Measurements from ENCODE around the gene RHBDL1. TPM values are rescaled to one million over a fixed set of nuclear protein-coding genes. Genes with fewer than 3 reads are reported as not detected.
A peak's percentile ranks its signal among the peaks of the same experiment; 100 is the strongest.

The RHBDL1 gene
- total and polyA plus RNA-seq, 10 of the 15 experiments (the other 5 are each of a cell fraction or from before 2014, with no cell fraction given), result 0.04 to 1.3 (median 0.65) TPM; not detected in 5

GRCh38 chr16:648781-649589 lies 26.5 kb upstream of the RHBDL1 start, which contains the start of gene WDR90 (continued):
- TF ChIP-seq, protein P1, sequence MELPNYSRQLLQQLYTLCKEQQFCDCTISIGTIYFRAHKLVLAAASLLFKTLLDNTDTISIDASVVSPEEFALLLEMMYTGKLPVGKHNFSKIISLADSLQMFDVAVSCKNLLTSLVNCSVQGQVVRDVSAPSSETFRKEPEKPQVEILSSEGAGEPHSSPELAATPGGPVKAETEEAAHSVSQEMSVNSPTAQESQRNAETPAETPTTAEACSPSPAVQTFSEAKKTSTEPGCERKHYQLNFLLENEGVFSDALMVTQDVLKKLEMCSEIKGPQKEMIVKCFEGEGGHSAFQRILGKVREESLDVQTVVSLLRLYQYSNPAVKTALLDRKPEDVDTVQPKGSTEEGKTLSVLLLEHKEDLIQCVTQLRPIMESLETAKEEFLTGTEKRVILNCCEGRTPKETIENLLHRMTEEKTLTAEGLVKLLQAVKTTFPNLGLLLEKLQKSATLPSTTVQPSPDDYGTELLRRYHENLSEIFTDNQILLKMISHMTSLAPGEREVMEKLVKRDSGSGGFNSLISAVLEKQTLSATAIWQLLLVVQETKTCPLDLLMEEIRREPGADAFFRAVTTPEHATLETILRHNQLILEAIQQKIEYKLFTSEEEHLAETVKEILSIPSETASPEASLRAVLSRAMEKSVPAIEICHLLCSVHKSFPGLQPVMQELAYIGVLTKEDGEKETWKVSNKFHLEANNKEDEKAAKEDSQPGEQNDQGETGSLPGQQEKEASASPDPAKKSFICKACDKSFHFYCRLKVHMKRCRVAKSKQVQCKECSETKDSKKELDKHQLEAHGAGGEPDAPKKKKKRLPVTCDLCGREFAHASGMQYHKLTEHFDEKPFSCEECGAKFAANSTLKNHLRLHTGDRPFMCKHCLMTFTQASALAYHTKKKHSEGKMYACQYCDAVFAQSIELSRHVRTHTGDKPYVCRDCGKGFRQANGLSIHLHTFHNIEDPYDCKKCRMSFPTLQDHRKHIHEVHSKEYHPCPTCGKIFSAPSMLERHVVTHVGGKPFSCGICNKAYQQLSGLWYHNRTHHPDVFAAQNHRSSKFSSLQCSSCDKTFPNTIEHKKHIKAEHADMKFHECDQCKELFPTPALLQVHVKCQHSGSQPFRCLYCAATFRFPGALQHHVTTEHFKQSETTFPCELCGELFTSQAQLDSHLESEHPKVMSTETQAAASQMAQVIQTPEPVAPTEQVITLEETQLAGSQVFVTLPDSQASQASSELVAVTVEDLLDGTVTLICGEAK (IDR thresholded peaks at IDR 0.05; ENCODE audit: borderline replicate concordance), result peak; percentile 73
- TF ChIP-seq STAT3 (IDR thresholded peaks at IDR 0.05; ENCODE audit: low read depth, low read length), result no peak
- no peak for TF ChIP-seq TARDBP (IDR thresholded peaks at IDR 0.05; ENCODE audit: borderline replicate concordance)
- TF ChIP-seq SIN3A (IDR thresholded peaks at IDR 0.05; ENCODE audit: low read depth, low read length), result peak; percentile 99
- peak; percentile 58 for TF ChIP-seq RELA (IDR thresholded peaks at IDR 0.05; ENCODE audit: borderline replicate concordance, partially characterized antibody)
- TF ChIP-seq CREM (IDR thresholded peaks at IDR 0.05; ENCODE audit: low read depth), result peak; percentile 79; the same call in 1 of the 2 replicates
- TF ChIP-seq CHD2 (IDR thresholded peaks at IDR 0.05; ENCODE audit: borderline replicate concordance, low read depth, low read length), result peak; percentile 59; the same call in 1 of the 2 replicates
- TF ChIP-seq ZNF384 (IDR thresholded peaks at IDR 0.05; ENCODE audit: borderline replicate concordance, low read depth, low read length), result no peak
- peak; percentile 78 for TF ChIP-seq DPF2 (IDR thresholded peaks at IDR 0.05)
- no peak for TF ChIP-seq SP1 (IDR thresholded peaks at IDR 0.05; ENCODE audit: low read depth, low read length)
- no peak for TF ChIP-seq CBX3 (IDR thresholded peaks at IDR 0.05; ENCODE audit: borderline replicate concordance, low read depth)
- peak; percentile 89 for TF ChIP-seq BMI1 (IDR thresholded peaks at IDR 0.05; ENCODE audit: borderline replicate concordance)
- peak; percentile 98 for TF ChIP-seq MAX (IDR thresholded peaks at IDR 0.05; ENCODE audit: low read depth, low read length)
- TF ChIP-seq LARP7 (IDR thresholded peaks at IDR 0.05), result peak; percentile 82; the same call in 1 of the 2 replicates
- TF ChIP-seq RUNX3 (IDR thresholded peaks at IDR 0.05; ENCODE audit: low read length), result no peak
- TF ChIP-seq ESRRA (IDR thresholded peaks at IDR 0.05; ENCODE audit: low read length), result no peak
- TF ChIP-seq TCF3 (IDR thresholded peaks at IDR 0.05; ENCODE audit: borderline replicate concordance, insufficient read depth, low read depth, low read length), result no peak
- TF ChIP-seq RAD51 (IDR thresholded peaks at IDR 0.05), result peak; percentile 92
- TF ChIP-seq MEF2B (IDR thresholded peaks at IDR 0.05; ENCODE audit: partially characterized antibody, poor library complexity, severe bottlenecking), result peak; percentile 57
- TF ChIP-seq, protein P2, sequence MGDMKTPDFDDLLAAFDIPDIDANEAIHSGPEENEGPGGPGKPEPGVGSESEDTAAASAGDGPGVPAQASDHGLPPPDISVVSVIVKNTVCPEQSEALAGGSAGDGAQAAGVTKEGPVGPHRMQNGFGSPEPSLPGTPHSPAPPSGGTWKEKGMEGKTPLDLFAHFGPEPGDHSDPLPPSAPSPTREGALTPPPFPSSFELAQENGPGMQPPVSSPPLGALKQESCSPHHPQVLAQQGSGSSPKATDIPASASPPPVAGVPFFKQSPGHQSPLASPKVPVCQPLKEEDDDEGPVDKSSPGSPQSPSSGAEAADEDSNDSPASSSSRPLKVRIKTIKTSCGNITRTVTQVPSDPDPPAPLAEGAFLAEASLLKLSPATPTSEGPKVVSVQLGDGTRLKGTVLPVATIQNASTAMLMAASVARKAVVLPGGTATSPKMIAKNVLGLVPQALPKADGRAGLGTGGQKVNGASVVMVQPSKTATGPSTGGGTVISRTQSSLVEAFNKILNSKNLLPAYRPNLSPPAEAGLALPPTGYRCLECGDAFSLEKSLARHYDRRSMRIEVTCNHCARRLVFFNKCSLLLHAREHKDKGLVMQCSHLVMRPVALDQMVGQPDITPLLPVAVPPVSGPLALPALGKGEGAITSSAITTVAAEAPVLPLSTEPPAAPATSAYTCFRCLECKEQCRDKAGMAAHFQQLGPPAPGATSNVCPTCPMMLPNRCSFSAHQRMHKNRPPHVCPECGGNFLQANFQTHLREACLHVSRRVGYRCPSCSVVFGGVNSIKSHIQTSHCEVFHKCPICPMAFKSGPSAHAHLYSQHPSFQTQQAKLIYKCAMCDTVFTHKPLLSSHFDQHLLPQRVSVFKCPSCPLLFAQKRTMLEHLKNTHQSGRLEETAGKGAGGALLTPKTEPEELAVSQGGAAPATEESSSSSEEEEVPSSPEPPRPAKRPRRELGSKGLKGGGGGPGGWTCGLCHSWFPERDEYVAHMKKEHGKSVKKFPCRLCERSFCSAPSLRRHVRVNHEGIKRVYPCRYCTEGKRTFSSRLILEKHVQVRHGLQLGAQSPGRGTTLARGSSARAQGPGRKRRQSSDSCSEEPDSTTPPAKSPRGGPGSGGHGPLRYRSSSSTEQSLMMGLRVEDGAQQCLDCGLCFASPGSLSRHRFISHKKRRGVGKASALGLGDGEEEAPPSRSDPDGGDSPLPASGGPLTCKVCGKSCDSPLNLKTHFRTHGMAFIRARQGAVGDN (IDR thresholded peaks at IDR 0.05), result peak; percentile 95
- peak; percentile 99 for TF ChIP-seq MXI1 (IDR thresholded peaks at IDR 0.05; ENCODE audit: low read depth, low read length)
- TF ChIP-seq NR2C1 (IDR thresholded peaks at IDR 0.05), result peak; percentile 41; the same call in 1 of the 2 replicates
